ENCODE data around the gene SPATS2.

- TF ChIP-seq EP300 (IDR thresholded peaks at IDR 0.05; ENCODE audit: borderline replicate concordance in 1 of 2, low read depth in 1 of 2, low read length in 1 of 2) (no peak), CHD2 (IDR thresholded peaks at IDR 0.05; ENCODE audit: low read length, partially characterized antibody) (no peak)
These were observed 21.6 kb downstream of the SPATS2 start for GRCh38 chr12:49388682-49389386.
